Muscle of leg (tissue), 11 donors: ENCODE results near the gene SREBF1. TPM values are rescaled to one million over a fixed set of nuclear protein-coding genes. Genes with fewer than 3 reads are reported as not detected.

Experiments used
- DNase-seq: peaks from one replicate; pipeline ENCODE4 v3.0.0; 2013
- H3K27ac ChIP-seq: one replicate; pipeline ENCODE4 v1.5.1; 2013; ENCODE audit warnings: mild to moderate bottlenecking, low read length, control low read depth
- H3K27me3 ChIP-seq: one replicate; pipeline ENCODE4 v1.6.1; 2013; ENCODE audit warnings: low read length; ENCODE audit not compliant: control insufficient read depth, insufficient read depth
- H3K36me3 ChIP-seq: one replicate; pipeline ENCODE4 v1.6.1; 2013; ENCODE audit warnings: low read length; ENCODE audit not compliant: control insufficient read depth, insufficient read depth
- H3K4me1 ChIP-seq: one replicate; pipeline ENCODE4 v1.6.1; 2013; ENCODE audit warnings: low read length; ENCODE audit not compliant: control insufficient read depth, insufficient read depth
- H3K4me3 ChIP-seq: one replicate; pipeline ENCODE4 v1.5.1; 2013; ENCODE audit warnings: low read length, control low read depth
- H3K9me3 ChIP-seq: replicated peaks from 2 replicates; pipeline ENCODE4 v1.6.1; 2013; ENCODE audit warnings: low read depth, low read length; ENCODE audit not compliant: control insufficient read depth
- WGBS: methylation state at CpG from one replicate; pipeline ENCODE4 v1.1.5; 2013; ENCODE audit warnings: missing lambda C conversion rate; ENCODE audit not compliant: insufficient coverage; 5-methylcytosine and 5-hydroxymethylcytosine counted together
- polyA plus RNA-seq, 8 donors: library from polyadenylated mRNA; unstranded; fragments of 120-200 nt; gene quantifications; one replicate each; pipeline versions ENCODE4 v1.2.1 to v1.2.3, GENCODE V29; 2013; ENCODE audit warnings: inconsistent platforms in 1 of 8, low replicate concordance in 1 of 8; ENCODE audit not compliant: insufficient read length in 8 of 8, insufficient read depth in 1 of 8
- total RNA-seq: library from RNA; stranded (reverse); fragments of 120-200 nt; gene quantifications from one replicate; pipeline ENCODE4 v1.2.4, GENCODE V29; 2013

The SREBF1 gene
- total and polyA plus RNA-seq, 9 donors: 16.1 to 48.7 (median 33.4) TPM

GRCh38 chr17:17787568-17787967, 49.2 kb downstream of the SREBF1 start:
- Histone ChIP-seq H3K27ac (no peak overlapping the region), H3K4me3 (no peak overlapping the region), H3K27me3 (no peaks in the 10 kb centered on the region), H3K4me1 (peaks cover 83% of the 10 kb centered on the region), H3K9me3 (no peaks in the 10 kb centered on the region), H3K36me3 (no peaks in the 10 kb centered on the region)
- WGBS: 84% methylated on average over 4 of the region's 7 CpGs
- no peak for DNase-seq

- no peak overlapping the region for H3K27ac ChIP-seq
Observed at GRCh38 chr17:17786998-17787397, 49.8 kb downstream of the SREBF1 start.

GRCh38 chr17:17785407-17785806, 51.4 kb downstream of the SREBF1 start:
- H3K4me3 ChIP-seq: no peak overlapping the region
- DNase-seq: no peak
- H3K27me3 ChIP-seq: no peaks in the 10 kb centered on the region
- peaks cover 77% of the 10 kb centered on the region for H3K4me1 ChIP-seq
- no peaks in the 10 kb centered on the region for H3K9me3 ChIP-seq
- WGBS: 53% methylated on average over 5 of the region's 11 CpGs
- H3K36me3 ChIP-seq: no peaks in the 10 kb centered on the region
- H3K27ac ChIP-seq: no peak overlapping the region

More at GRCh38 chr17:17786998-17787397, 49.8 kb downstream of the SREBF1 start:
- DNase-seq: no peak
- H3K36me3 ChIP-seq: no peaks in the 10 kb centered on the region
- H3K27me3 ChIP-seq: no peaks in the 10 kb centered on the region
- H3K4me3 ChIP-seq: no peak overlapping the region
- H3K9me3 ChIP-seq: no peaks in the 10 kb centered on the region
- WGBS: 83% methylated on average over 1 of the region's 2 CpGs
- H3K4me1 ChIP-seq: peaks cover 77% of the 10 kb centered on the region

- H3K9me3 ChIP-seq: no peaks in the 10 kb centered on the region
- peaks cover 77% of the 10 kb centered on the region for H3K4me1 ChIP-seq
- DNase-seq: no peak
- no peak overlapping the region for H3K4me3 ChIP-seq
- H3K27ac ChIP-seq: peak overlapping the region; percentile 79
- H3K27me3 ChIP-seq: no peaks in the 10 kb centered on the region
- 52% methylated on average over 5 of the region's 7 CpGs for WGBS
- no peaks in the 10 kb centered on the region for H3K36me3 ChIP-seq
Observed at GRCh38 chr17:17784657-17785267, 52.0 kb downstream of the SREBF1 start.

GRCh38 chr17:17783825-17784656, 52.7 kb downstream of the SREBF1 start:
- no peaks in the 10 kb centered on the region for H3K9me3 ChIP-seq
- peak overlapping the region; percentile 51 for H3K4me3 ChIP-seq
- peaks cover 77% of the 10 kb centered on the region for H3K4me1 ChIP-seq
- no peaks in the 10 kb centered on the region for H3K36me3 ChIP-seq
- peak; percentile 90 for DNase-seq
- no peaks in the 10 kb centered on the region for H3K27me3 ChIP-seq
- 5% methylated on average over 32 of the region's 37 CpGs for WGBS
- H3K27ac ChIP-seq: peak overlapping the region; percentile 79

GRCh38 chr17:17783116-17783824, 53.5 kb downstream of the SREBF1 start:
- H3K4me3 ChIP-seq: peak overlapping the region; percentile 51
- DNase-seq: peak; percentile 74
- H3K4me1 ChIP-seq: peaks cover 78% of the 10 kb centered on the region
- 2% methylated on average over 66 of the region's 75 CpGs for whole genome bisulfite sequencing
- no peaks in the 10 kb centered on the region for H3K36me3 ChIP-seq
- no peaks in the 10 kb centered on the region for H3K27me3 ChIP-seq
- H3K27ac ChIP-seq: peak overlapping the region; percentile 79
- H3K9me3 ChIP-seq: no peaks in the 10 kb centered on the region

- WGBS: under 1% methylated on average over 44 of the region's 57 CpGs
- Histone ChIP-seq H3K27me3 (no peaks in the 10 kb centered on the region), H3K4me1 (peaks cover 82% of the 10 kb centered on the region)
Observed at GRCh38 chr17:17782523-17783115, 54.2 kb downstream of the SREBF1 start.

GRCh38 chr17:17781591-17782496, 54.9 kb downstream of the SREBF1 start:
- Histone ChIP-seq H3K4me3 (peak overlapping the region; percentile 51), H3K27ac (peak overlapping the region; percentile 86), H3K36me3 (no peaks in the 10 kb centered on the region), H3K9me3 (no peaks in the 10 kb centered on the region), H3K4me1 (peaks cover 82% of the 10 kb centered on the region), H3K27me3 (no peaks in the 10 kb centered on the region)
- DNase-seq: peak; percentile 93
- WGBS: under 1% methylated on average over 60 of the region's 88 CpGs

More at GRCh38 chr17:17782523-17783115, 54.2 kb downstream of the SREBF1 start:
- Histone ChIP-seq H3K9me3 (no peaks in the 10 kb centered on the region), H3K36me3 (no peaks in the 10 kb centered on the region), H3K4me3 (peak overlapping the region; percentile 51), H3K27ac (peak overlapping the region; percentile 79)
- DNase-seq: peak; percentile 73

- Histone ChIP-seq H3K4me3 (peak overlapping the region; percentile 51), H3K36me3 (no peaks in the 10 kb centered on the region), H3K27ac (peak overlapping the region; percentile 86), H3K27me3 (no peaks in the 10 kb centered on the region), H3K4me1 (peaks cover 82% of the 10 kb centered on the region), H3K9me3 (no peaks in the 10 kb centered on the region)
- WGBS: 14% methylated on average over 5 of the region's 11 CpGs
- DNase-seq: peak; percentile 72
Observed at GRCh38 chr17:17780922-17781590, 55.7 kb downstream of the SREBF1 start.
